GM18511 (cell line): ENCODE data around the gene BICRA.
"Not testable (repeated sequence)": the region's sequence is repeated elsewhere in the genome, so short reads cannot be mapped to it uniquely, and the experiment has no call there.

Experiments used
- ATAC-seq: cut with Tn5 transposase; IDR thresholded peaks from one replicate; pipeline ENCODE4 v1.9.1; 2021; ENCODE audit warnings: mild to moderate bottlenecking, moderate library complexity; ENCODE audit not compliant: unreplicated experiment

Gene BICRA

DNA sequence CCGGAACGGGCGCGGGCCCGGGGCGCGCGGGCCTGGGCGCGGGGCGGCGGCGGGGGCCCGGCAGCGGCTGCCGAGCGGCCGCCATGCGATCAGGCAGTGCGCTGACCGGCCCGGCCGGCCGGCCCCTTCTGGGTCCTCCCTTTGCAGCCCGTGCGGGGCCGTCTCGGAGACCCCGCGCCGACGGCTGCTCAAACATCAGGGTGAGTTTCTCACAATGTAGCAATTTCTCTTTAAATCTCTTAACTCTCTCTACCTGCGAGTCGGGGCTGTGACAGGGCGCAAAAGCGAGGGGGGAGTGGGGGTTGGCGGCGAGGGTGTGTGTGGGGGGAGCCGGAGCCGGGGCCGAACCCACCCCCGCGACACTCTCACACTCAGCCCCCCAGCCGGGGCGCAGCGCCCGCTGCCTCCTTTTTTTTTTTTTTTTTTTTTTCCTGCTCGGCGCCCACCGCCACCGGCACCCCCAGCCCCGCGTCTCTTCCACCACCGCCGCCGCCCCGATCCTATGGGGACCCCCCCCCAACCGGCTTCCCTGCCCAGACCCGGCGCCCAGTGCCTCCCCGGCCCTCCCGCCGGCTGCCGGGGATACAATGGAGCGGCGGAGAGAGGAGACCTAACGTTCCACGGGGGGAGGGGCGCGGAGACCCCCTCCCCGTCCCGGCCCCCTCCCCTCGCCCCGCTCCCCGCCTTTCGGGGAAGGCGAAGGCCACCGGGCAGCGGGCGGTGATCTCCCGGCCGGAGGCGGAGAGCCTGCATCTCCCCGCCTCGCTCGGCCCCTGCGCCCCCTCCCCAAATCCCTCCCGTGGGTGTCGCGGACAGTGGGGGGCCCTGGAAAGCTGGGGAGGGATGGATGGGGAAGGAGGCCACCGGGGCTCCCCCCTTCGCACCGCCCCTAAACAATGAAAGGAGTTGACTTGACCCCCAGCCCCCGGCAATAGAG is at the start of gene BICRA:
TSS of gene BICRA (plus strand) at position 166 of the 937 bp plus-strand sequence. CDS start 64,441 bp downstream, outside the sequence.
- peak; percentile 60 for ATAC-seq

DNA sequence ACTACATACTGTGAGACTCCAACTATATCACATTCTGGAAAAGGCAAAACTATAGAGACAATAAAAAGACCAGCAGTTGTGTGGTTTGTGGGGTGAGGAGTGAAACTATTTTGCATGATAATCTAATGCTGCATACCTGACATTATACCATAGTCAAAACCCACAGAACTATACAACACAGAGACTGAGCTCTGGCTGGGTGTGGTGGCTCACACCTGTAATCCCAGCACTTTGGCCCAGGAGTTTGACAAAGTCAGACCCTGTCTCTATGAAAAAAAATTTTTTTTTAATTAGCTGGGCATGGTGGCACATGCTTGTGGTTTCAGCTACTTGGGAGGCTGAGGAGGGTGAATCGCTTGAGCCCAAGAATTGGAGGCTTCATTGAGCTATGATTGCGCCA is 47.9 kb upstream of the BICRA start:
- ATAC-seq = no peak

DNA sequence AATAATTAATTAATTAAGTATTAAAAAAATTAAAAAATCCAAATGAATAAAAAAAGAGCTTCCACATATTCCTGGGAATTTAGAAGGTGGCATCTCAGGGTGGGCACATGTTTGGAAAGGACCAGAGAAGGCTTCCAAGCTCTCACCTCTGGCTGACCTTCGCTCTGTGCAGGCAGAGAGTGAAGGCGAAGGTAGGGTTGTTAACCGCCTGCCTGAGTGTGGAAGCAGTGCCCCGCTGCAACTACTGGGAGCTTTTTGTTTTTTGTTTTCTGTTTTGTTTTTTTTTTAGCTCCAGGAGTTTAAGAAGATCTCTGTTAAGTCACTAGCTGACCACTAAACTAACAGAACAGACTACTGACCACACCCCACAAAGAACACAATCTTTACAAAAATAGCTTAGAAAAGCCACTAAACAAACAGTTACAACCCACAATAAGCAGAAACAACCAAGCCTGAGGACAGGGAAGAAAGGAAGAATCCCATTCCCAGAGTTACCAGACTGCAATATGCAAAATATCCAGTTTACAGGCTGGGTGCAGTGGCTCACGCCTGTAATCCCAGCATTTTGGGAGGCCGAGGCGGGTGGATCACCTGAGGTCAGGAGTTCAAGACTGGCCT is 47.4 kb upstream of the BICRA start:
- no peak for ATAC-seq

DNA sequence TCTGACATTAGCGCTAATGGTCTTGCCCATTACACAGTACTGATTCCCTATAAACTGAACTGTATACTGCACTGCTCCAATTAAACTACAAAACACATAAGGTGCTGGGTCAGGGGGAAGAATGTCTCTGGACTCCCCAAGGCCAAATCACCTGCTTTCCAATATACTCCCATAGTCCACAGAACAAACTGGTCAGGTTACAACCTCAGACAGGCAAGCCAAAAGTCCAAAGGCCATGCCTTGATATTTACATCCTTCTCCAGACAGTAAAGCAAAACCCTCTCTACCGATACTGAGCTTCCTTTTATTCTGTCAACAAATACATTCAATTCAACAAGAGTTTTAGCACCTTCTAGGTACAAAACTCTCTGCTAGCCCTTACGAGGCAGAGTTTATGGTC is 44.9 kb upstream of the BICRA start:
- no peak for ATAC-seq

DNA sequence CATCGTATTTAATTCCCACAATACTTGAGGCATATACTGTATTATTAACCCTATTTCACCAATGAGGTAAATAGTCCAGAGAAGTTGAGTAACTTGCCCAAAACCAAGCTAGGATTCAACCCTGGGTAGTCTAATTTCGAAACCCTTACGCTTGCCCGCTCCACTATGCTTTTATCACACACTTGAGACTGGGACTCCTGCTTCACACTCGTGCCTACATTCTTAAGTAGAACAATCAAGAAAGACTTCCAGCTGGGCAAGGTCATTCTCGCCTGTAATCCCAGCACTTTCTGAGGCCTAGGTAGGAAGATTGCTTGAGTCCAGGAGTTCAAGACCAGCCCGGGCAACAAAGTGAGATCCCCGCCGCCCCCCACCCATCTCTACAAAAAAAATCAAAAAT is 39.6 kb upstream of the BICRA start:
- no peak for ATAC-seq

DNA sequence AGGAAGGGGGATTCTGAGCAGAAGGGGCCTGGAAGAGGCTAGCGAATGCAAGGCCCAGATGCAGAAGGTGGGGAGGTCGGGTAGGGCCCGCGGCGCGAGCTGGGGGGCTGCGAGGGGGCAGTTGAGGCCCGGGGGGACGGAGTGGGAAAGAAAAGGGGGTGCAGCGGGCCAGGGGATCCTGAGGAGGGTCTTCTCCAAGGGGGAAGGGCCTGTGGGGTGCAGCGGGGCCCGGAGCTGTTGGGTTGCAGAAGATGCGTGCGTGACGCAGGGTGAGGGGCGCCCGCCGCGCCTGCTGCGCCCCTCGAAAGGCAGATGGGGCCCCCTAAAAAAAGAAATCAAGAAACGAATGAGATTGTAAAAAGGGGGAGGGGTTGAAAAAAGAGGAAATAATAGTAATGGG is 36.3 kb upstream of the BICRA start:
- ATAC-seq = no peak

DNA sequence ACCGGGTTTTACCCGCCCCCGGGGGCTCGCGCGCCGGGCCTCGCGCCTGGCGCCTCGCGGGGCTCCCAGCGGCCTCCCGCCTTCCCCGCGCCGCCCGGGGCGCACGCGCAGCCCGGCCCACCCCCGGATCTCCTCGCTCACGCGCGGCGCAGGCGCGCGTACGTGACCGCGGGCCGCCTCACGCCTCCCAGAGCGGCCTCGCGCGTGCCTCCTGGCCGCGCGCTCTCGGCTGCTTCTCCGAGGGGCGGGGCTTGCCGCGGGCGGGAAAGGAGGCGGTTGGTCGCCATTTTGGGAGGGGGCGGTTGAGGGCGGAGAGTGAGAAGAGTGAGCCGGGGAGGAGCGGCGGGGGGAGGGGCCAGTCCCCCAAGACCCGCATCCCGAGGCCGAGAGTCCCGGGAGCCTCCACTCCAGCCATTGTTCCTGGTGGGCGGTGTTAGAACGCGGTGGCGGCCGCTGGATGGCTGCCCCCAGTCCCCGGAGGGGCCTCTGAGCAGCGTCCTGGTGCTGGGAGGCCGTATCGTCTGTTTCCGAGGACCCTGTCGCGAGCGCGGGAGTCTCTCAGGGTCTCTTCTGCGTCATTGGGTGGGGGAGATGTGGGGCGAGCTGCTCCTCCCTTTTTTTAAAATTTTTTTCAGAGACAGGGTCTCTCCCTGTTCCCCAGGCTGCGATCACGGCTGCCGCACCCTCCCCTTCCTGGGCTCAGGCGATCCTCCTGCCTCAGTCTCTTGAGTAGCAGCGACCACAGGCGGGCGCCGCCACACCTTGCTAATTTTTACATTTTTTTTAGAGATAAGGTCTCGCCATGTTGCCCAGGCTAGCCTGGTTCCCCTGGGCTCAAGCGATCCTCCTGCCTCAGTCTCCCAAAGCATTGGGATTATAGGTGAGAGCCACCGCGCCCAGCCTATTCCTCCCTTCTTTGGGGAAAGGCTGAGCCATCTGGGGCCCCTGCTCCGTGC is 35.6 kb upstream of the BICRA start, which contains the start of gene ZNF541:
TSS of gene ZNF541 (minus strand) at position 78 of the 956 bp plus-strand sequence. CDS start 17,292 bp downstream, outside the sequence.
- no peak for ATAC-seq

DNA sequence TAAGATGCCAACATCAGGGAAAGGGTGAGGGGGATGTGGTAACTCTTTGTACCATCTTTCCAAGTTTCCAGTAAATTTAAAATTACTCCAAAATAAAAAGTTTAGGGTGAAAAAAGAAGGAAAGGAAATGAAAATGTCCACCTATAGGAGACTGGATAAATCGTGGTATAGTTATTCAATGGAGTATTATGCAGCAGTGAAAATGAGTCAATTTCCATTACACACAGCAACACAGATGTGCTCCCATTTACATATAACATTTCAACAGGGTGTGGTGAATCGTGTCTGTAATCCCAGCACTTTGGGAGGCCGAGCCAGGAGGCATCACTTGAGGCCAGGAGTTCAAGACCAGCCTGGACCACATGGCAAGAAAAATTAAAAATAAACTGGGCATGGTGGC is 28.5 kb upstream of the BICRA start:
- ATAC-seq = no peak

DNA sequence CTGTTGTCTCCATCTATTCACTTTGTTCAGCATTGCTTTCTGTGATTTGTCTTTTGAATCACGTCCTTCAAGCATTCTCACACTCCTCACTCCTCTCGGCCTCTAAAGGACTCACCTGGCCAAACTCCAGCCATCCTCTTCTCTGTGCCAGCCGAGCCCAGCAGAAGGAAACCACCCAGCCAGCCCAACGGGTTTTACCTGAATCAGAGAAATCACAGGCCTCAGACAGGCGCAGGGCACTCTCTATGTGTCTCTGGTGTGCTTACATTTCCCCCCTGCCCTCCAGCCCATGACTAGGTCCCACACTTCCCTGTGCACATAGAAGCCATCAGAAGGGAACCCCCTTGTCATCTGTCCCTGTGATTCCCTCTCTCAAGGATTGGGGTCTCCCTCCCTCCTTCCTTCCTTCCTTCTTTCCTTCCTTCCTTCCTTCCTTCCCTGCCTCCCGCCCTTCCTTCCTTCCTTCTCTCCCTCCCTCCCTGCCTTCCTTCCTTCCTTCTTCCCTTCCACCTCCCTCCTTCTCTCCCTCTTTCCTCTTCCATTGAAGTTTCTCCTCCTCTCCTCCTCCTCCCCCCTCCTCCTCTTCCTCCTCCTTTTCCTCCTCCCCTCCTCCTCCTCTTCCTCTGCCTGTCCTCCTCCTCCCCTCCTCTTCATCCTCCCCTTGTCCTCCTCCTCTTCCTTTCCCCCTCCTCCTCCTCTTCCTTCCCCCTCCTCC is 27.2 kb upstream of the BICRA start:
- no peak for ATAC-seq

DNA sequence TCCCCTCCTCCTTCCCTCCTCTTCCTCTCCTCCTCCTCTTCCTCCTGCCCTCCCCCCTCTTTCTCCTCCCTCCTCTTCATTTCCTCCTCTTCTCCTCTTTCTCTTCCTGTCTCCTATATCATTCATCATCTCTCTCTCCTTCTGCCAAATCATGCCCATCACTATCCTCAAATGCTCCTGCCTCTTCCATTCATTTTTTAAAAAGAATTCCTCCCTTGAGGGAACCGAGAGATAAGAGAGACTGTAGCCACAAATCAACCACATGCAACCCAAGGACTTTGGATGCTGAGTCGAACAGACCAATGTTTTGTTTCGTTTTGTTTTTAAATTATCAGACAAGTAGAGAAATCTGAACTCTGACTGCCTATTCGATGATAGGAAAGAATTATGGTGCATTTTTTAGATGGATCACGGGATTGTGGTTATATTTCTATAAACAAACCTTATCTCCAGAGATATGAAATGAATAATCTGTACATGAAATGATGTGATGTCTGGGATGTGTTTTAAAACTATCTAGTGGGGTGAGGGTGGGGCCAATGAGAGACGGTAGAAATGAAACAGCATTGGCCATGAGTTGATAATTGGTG is 26.5 kb upstream of the BICRA start:
- ATAC-seq = no peak

DNA sequence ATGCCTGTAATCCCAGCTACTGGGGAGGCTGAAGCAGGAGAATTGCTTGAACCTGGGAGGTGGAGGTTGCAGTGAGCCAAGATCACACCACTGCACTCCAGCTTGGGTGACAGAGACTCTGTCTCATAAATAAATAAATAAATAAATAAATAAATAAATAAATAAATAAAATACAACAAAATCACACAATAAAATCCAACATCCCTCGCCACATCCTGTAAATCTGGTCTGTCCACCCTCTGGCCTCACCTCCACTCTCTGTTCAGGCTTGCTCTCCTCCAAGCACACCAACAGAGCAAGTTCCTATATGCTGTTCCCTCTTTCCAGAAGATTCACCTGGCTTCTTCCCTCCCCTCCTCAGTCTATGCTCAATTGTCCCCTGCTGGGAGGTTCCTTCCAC is 25.8 kb upstream of the BICRA start:
- not testable (repeated sequence) for ATAC-seq

DNA sequence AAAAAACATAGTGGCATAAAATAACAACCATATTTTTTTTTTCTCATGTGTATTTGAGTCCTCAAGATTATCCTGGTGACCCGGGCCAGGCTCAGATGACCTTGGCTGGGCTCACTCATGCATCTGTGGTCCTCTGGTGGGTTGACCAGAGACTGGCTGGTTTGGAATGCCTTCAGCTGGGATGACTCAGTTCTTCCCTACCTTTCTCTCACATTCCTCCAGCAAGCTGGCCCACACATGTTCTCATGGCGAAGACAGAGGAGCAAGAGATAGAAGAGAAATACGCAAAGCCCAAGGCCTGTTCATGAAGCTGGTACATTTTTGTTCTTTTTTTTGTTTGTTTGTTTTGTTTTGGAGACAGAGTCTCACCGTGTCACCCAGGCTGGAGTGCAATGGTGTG is 21.6 kb upstream of the BICRA start:
- no peak for ATAC-seq

DNA sequence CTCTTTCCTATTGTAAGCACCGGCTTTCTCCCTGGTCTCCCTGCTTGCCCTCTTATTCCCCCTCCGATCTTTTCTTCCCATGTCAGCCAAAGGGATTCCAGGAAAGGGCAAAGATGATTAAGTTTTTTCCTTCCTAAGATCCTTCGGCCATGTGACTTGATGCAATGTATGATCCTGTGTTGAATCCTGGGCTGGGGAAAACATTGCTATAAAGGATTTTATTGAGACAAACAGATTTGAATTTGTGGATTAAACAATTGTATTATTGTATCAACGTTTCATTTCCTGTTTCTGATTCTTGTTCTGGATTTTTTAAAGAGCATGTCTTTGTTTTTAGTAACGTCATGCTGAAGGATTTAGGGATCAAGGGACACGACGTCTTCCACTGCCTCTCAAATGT is 19.1 kb upstream of the BICRA start:
- no peak for ATAC-seq

DNA sequence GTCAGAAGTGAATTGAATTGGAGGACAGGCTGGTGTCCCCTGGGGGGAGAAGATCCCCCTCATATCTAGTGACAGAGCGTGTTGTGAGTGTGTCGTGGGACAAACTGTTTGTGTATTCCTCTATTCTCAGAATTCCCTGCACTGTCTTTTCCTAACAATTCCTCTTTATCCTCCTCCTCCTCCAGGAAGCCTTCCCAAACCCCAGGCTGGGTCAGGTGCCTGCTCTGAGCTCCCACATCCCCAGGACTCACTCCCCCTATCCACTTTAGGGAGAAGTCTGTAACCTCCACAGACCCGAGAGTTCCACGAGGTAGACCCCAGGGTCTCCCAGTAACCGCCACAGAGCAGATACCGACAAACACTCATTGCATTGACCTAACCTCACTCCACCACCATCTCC is 15.1 kb upstream of the BICRA start:
- no peak for ATAC-seq

DNA sequence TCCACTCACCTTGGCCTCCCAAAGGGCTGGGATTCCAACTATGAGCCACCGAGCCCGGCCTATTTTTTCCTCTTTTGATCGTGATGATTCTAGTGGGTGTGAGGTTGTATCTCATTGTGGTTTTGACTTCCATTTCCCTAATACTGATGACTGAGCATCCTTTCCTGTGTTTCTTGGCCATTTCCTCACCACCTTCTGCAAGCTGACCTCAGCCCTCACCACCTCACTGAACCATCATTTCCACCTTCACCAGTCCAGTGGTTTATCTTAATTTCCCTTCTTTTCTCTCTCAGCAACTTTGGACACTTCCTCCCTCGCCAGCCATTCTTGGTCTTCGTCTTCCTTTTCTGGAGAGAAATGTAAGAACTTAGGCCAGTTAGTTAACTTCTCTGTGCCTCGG is 13.0 kb upstream of the BICRA start:
- ATAC-seq = no peak

DNA sequence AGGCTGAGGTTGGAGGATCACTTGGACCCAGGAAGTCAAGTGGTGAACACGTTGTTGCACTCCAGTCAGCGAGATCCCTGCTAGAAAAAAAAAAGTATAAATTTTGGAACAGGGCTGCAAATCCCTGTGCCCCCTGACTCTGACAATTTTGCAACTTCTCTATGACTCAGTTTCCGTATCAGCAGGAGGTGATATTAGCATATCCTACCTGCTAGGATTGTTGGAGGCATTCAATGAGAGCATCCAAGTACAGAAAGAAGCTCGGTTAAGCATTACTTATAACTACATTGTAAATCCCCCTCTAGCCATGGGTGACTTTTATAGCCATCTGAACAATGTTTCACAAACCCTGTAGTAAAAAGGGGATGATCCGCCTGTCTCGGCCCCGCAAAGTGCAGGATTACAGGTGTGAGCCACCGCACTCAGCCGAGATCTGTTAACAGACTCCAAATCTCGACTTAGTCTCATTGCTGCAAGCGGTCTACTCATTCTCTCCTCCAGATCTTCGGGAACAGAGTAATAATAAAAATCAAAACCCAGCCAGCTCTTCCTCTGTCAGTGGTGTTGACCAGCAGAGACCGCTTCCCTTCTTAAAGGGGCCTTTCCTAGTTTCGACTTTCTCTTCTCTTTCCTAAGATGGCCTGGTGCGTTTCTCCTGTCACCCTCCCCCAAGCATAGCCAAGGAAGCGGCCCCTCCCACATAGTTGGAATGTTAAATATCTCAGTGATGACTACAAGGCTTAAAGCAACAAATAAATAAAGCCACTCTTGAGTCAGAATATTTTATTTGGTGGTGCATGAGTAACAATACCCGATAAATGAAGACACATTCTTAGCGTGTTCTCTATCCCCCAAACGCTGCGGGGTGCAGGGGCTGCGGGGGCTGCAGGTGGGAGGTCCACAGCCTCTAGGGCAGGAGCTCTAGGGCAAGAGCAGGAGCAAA is 10.3 kb upstream of the BICRA start:
- no peak for ATAC-seq

DNA sequence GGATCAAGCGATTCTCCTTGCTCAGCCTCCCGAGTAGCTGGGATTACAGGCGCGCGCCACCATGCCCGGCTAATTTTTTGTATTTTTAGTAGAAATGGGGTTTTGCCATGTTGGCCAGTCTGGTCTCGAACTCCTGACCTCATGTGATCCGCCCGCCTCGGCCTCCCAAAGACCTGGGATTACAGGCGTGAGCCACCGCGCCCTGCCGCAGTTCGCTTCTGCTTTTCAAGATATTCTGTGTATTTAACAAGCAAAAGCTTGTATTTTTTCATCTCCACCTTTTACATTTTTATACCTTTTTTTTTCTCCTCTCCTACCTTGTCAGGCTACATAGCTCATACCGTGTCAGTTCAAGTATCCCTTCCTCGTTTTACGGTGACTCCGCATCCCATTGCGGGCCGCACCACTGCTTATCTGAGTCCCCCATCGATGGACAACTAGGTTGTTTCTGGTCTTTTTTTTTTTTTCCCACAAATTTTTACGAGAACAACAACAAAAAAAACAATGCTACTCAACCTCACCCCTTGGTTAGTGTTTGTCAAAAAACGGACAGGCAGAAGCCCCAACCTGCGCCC is 9.2 kb upstream of the BICRA start:
- ATAC-seq = not testable (repeated sequence)
